ENCODE data around the gene ROR1. TPM values are rescaled to one million over a fixed set of nuclear protein-coding genes. Genes with fewer than 3 reads are reported as not detected.

Gene ROR1
- total and polyA plus RNA-seq, 2 of the 4 experiments (the other 2 are of a cell fraction), result 4.4 to 10.0 TPM

- dilution Hi-C loops (cut with HindIII; ENCODE audit: low sequenced_read_pairs, unreplicated experiment) (no loop called here), in situ Hi-C loops (cut with MboI; ENCODE audit: low sequenced_read_pairs) (no loop called here), intact Hi-C loops (cut with micrococcal nuclease) (no loop called here)
- no peaks in the 10 kb centered on the region for H3K9me1 ChIP-seq (ENCODE audit: insufficient read depth, low read length)
- TF ChIP-seq BHLHE40 (IDR thresholded peaks at IDR 0.05; ENCODE audit: low read depth, low read length) (no peak), ELK1 (IDR thresholded peaks at IDR 0.05; ENCODE audit: borderline replicate concordance, low read depth, low read length) (no peak), MXI1 (IDR thresholded peaks at IDR 0.05; ENCODE audit: borderline replicate concordance, low read depth, low read length) (no peak), FOS (IDR thresholded peaks at IDR 0.05; ENCODE audit: low read depth, low read length) (no peak), RFX5 (IDR thresholded peaks at IDR 0.05; ENCODE audit: low read depth, low read length) (no peak), CTCF (conservative IDR thresholded peaks at IDR 0.05; ENCODE audit: low read depth, low read length) (no peak), NFE2L2 (IDR thresholded peaks at IDR 0.05; ENCODE audit: low read depth, low read length) (no peak), USF2 (IDR thresholded peaks at IDR 0.05; ENCODE audit: low read depth, low read length) (no peak), CEBPB (IDR thresholded peaks at IDR 0.05; ENCODE audit: low read depth, low read length) (no peak), CHD1 (IDR thresholded peaks at IDR 0.05; ENCODE audit: low read depth, low read length) (no peak), MAFK (IDR thresholded peaks at IDR 0.05; ENCODE audit: low read depth, low read length) (no peak), MAZ (IDR thresholded peaks at IDR 0.05; ENCODE audit: borderline replicate concordance, low read depth, low read length) (no peak), RCOR1 (IDR thresholded peaks at IDR 0.05; ENCODE audit: insufficient replicate concordance, low read length) (no peak), POLR2A (IDR thresholded peaks at IDR 0.05; ENCODE audit: low read depth, low read length) (no peak), SMC3 (IDR thresholded peaks at IDR 0.05; ENCODE audit: low read depth, low read length) (no peak), RAD21 (IDR thresholded peaks at IDR 0.05; ENCODE audit: low read length) (no peak)
- H3K4me1 ChIP-seq (ENCODE audit: control insufficient read depth, insufficient read depth, low read length), result peaks cover 3% of the 10 kb centered on the region; the same call in 1 of the 2 replicates
- H2AK5ac ChIP-seq (ENCODE audit: low read depth, low read length), result no peak overlapping the region
- POLR2A ChIA-PET (ENCODE audit: unreplicated experiment), result no interaction called here
- peaks cover 9% of the 10 kb centered on the region for H3K9me3 ChIP-seq (ENCODE audit: control insufficient read depth, insufficient read depth, low read length)
- no peak overlapping the region for H3K4ac ChIP-seq (ENCODE audit: low read depth, low read length)
- H4K5ac ChIP-seq (ENCODE audit: low read depth, low read length), result no peak overlapping the region
- no peak overlapping the region for H2AK9ac ChIP-seq (replicated peaks; ENCODE audit: low read depth, low read length, poor library complexity)
- H2BK20ac ChIP-seq (ENCODE audit: low read depth, low read length), result no peak overlapping the region
- no peak overlapping the region for H2BK5ac ChIP-seq (ENCODE audit: low read depth, low read length, poor library complexity, severe bottlenecking)
- no peak overlapping the region for H3K27ac ChIP-seq (ENCODE audit: insufficient read depth, low read length)
- ATAC-seq (ENCODE audit: low read depth), result peak; percentile 42
- no TSS peak for BruUV-seq (replicated peaks)
- no peak overlapping the region for H2BK120ac ChIP-seq (ENCODE audit: low read depth, low read length)
- no peak overlapping the region for H3K9ac ChIP-seq (ENCODE audit: low read depth, low read length)
- CTCF ChIA-PET, result no interaction called here
- H3K79me1 ChIP-seq (ENCODE audit: low read depth in 1 of 2, low read length in 2 of 2), result no peaks in the 10 kb centered on the region
- no peak overlapping the region for H2AFZ ChIP-seq (replicated peaks; ENCODE audit: low read length, poor library complexity)
- H3K23ac ChIP-seq (ENCODE audit: low read depth, low read length), result no peak overlapping the region
- DNase-seq, result peak; percentile 22
- H3K18ac ChIP-seq (ENCODE audit: low read depth, low read length), result no peak overlapping the region
- no peaks in the 10 kb centered on the region for H3K27me3 ChIP-seq (ENCODE audit: control insufficient read depth, insufficient read depth, low read length)
- no peaks in the 10 kb centered on the region for H4K20me1 ChIP-seq (ENCODE audit: insufficient read depth, low read length)
- H4K91ac ChIP-seq (ENCODE audit: insufficient read depth, low read depth, low read length), result no peak overlapping the region
- H3K36me3 ChIP-seq (ENCODE audit: control insufficient read depth, insufficient read depth, low read length), result no peaks in the 10 kb centered on the region
- H2BK15ac ChIP-seq (ENCODE audit: low read depth, low read length), result no peak overlapping the region
- H3K4me2 ChIP-seq (ENCODE audit: low read depth, low read length), result no peak overlapping the region
- H3K14ac ChIP-seq (replicated peaks; ENCODE audit: low read depth, low read length), result no peak overlapping the region
- no CpG with 5 or more reads among the region's 8 CpGs for WGBS, 2 experiments (ENCODE audit: extremely low coverage in 2 of 2, insufficient read length in 1 of 2)
- H3K56ac ChIP-seq (ENCODE audit: extremely low read depth, insufficient read depth, low read length), result no peak overlapping the region
- no peak overlapping the region for H3K4me3 ChIP-seq (ENCODE audit: insufficient read depth, low read depth, low read length)
- H4K8ac ChIP-seq (ENCODE audit: low read depth in 2 of 2, low read length in 2 of 2), result no peak overlapping the region
Observed at GRCh38 chr1:63955370-63956145, 181.7 kb downstream of the ROR1 start.
